ENCODE data around the gene MED25.

Gene MED25

GRCh38 chr19:49833599-49833998 lies 15.5 kb downstream of the MED25 start:
- Histone ChIP-seq H2BK5ac (ENCODE audit: low read depth, low read length, poor library complexity, severe bottlenecking) (no peak overlapping the region), H2BK15ac (ENCODE audit: low read depth, poor library complexity, severe bottlenecking) (no peak overlapping the region), H3K23ac (ENCODE audit: low read length in 2 of 2) (no peak overlapping the region), H3K4me2 (ENCODE audit: low read length, poor library complexity, severe bottlenecking) (no peak overlapping the region), H3K79me1 (replicated peaks; ENCODE audit: low read length, poor library complexity, severe bottlenecking) (peaks cover 57% of the 10 kb centered on the region), H3K14ac (ENCODE audit: low read length in 2 of 2) (no peak overlapping the region), H3K4ac (ENCODE audit: low read depth in 1 of 2, low read length in 2 of 2) (no peak overlapping the region), H3K27me3 (ENCODE audit: control insufficient read depth in 1 of 2, insufficient read depth in 1 of 2, low read length in 2 of 2) (no peaks in the 10 kb centered on the region), H2AFZ (ENCODE audit: low read depth, low read length) (no peak overlapping the region), H3K18ac (ENCODE audit: low read depth in 1 of 2, low read length in 2 of 2) (no peak overlapping the region), H2AK5ac (ENCODE audit: low read length, severe bottlenecking) (no peak overlapping the region), H3K4me1 (ENCODE audit: control insufficient read depth, insufficient read depth, low read depth, low read length) (peaks cover 33% of the 10 kb centered on the region), H2BK120ac (ENCODE audit: low read depth, low read length) (no peak overlapping the region), H4K8ac (ENCODE audit: low read length) (no peak overlapping the region), H3K4me3 (ENCODE audit: insufficient read depth in 1 of 2, low read depth in 1 of 2, low read length in 2 of 2) (no peak overlapping the region), H3K36me3 (ENCODE audit: control insufficient read depth in 1 of 2, insufficient read depth in 2 of 2, low read depth in 1 of 2, low read length in 2 of 2) (peaks cover 94 to 95% of the 10 kb centered on the region in 2 experiments), H2BK12ac (ENCODE audit: low read length in 2 of 2) (no peak overlapping the region), H3K9ac (ENCODE audit: low read length) (no peak overlapping the region), H4K91ac (ENCODE audit: low read length) (no peak overlapping the region), H3K9me3 (ENCODE audit: control insufficient read depth, low read length) (no peaks in the 10 kb centered on the region), H3K27ac (ENCODE audit: low read length, poor library complexity, severe bottlenecking) (no peak overlapping the region)
- 97% methylated on average over 7 of the region's 7 CpGs for WGBS
- no peak for DNase-seq

DNA sequence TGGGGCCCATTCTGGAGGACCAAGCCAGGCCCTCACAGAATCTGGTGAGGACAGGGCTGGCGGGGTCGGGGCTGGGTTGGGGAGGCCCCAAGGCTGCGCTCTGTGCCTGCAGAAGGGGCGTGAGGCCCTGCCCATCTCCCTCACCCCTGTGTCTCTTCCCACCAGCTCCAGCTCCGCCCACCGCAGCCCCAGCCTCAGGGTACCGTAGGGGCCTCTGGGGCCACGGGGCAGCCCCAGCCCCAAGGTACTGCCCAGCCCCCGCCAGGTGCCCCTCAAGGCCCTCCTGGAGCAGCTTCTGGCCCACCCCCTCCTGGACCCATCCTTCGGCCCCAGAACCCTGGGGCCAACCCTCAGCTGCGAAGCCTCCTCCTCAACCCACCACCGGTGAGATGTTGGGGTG lies 17.5 kb downstream of the MED25 start:
- 96% methylated on average over 8 of the region's 12 CpGs for WGBS

GRCh38 chr19:49836176-49837008 lies 18.3 kb downstream of the MED25 start:
- H2BK12ac ChIP-seq (ENCODE audit: low read length in 2 of 2): no peak overlapping the region
- H4K8ac ChIP-seq (ENCODE audit: low read length): no peak overlapping the region
- H3K36me3 ChIP-seq (ENCODE audit: control insufficient read depth in 1 of 2, insufficient read depth in 2 of 2, low read depth in 1 of 2, low read length in 2 of 2): peaks cover 89 to 96% of the 10 kb centered on the region in 2 experiments
- no peak for DNase-seq
- H3K4ac ChIP-seq (ENCODE audit: low read depth in 1 of 2, low read length in 2 of 2): no peak overlapping the region
- H3K27me3 ChIP-seq (ENCODE audit: control insufficient read depth in 1 of 2, insufficient read depth in 1 of 2, low read length in 2 of 2): no peaks in the 10 kb centered on the region
- no peak overlapping the region for H4K91ac ChIP-seq (ENCODE audit: low read length)
- no peak overlapping the region for H2AFZ ChIP-seq (ENCODE audit: low read depth, low read length)
- no peak overlapping the region for H3K9ac ChIP-seq (ENCODE audit: low read length)
- no peak overlapping the region for H3K4me2 ChIP-seq (ENCODE audit: low read length, poor library complexity, severe bottlenecking)
- H2BK120ac ChIP-seq (ENCODE audit: low read depth, low read length): no peak overlapping the region
- H2BK5ac ChIP-seq (ENCODE audit: low read depth, low read length, poor library complexity, severe bottlenecking): no peak overlapping the region
- H2AK5ac ChIP-seq (ENCODE audit: low read length, severe bottlenecking): no peak overlapping the region
- H3K4me3 ChIP-seq (ENCODE audit: insufficient read depth in 1 of 2, low read depth in 1 of 2, low read length in 2 of 2): no peak overlapping the region
- peak overlapping the region; percentile 8 for H3K27ac ChIP-seq (ENCODE audit: low read length, poor library complexity, severe bottlenecking)
- H3K79me1 ChIP-seq (replicated peaks; ENCODE audit: low read length, poor library complexity, severe bottlenecking): peaks cover 40% of the 10 kb centered on the region
- no peak overlapping the region for H3K14ac ChIP-seq (ENCODE audit: low read length in 2 of 2)
- H3K4me1 ChIP-seq (ENCODE audit: control insufficient read depth, insufficient read depth, low read depth, low read length): peaks cover 22% of the 10 kb centered on the region
- no peak overlapping the region for H2BK15ac ChIP-seq (ENCODE audit: low read depth, poor library complexity, severe bottlenecking)
- H3K9me3 ChIP-seq (ENCODE audit: control insufficient read depth, low read length): no peaks in the 10 kb centered on the region
- WGBS: 98% methylated on average over 20 of the region's 20 CpGs
- no peak overlapping the region for H3K23ac ChIP-seq (ENCODE audit: low read length in 2 of 2)
- no peak overlapping the region for H3K18ac ChIP-seq (ENCODE audit: low read depth in 1 of 2, low read length in 2 of 2)

More for the DNA sequence above, 17.5 kb downstream of the MED25 start:
- Histone ChIP-seq H3K79me1 (replicated peaks; ENCODE audit: low read length, poor library complexity, severe bottlenecking) (peaks cover 43% of the 10 kb centered on the region), H2BK12ac (ENCODE audit: low read length in 2 of 2) (no peak overlapping the region), H3K14ac (ENCODE audit: low read length in 2 of 2) (no peak overlapping the region), H2BK120ac (ENCODE audit: low read depth, low read length) (no peak overlapping the region), H3K27me3 (ENCODE audit: control insufficient read depth in 1 of 2, insufficient read depth in 1 of 2, low read length in 2 of 2) (no peaks in the 10 kb centered on the region), H2AFZ (ENCODE audit: low read depth, low read length) (no peak overlapping the region), H2BK5ac (ENCODE audit: low read depth, low read length, poor library complexity, severe bottlenecking) (no peak overlapping the region), H2AK5ac (ENCODE audit: low read length, severe bottlenecking) (no peak overlapping the region), H3K27ac (ENCODE audit: low read length, poor library complexity, severe bottlenecking) (no peak overlapping the region), H2BK15ac (ENCODE audit: low read depth, poor library complexity, severe bottlenecking) (peak overlapping the region; percentile 7), H3K36me3 (ENCODE audit: control insufficient read depth in 1 of 2, insufficient read depth in 2 of 2, low read depth in 1 of 2, low read length in 2 of 2) (peaks cover 92 to 97% of the 10 kb centered on the region in 2 experiments), H3K9ac (ENCODE audit: low read length) (no peak overlapping the region), H3K4me1 (ENCODE audit: control insufficient read depth, insufficient read depth, low read depth, low read length) (peaks cover 28% of the 10 kb centered on the region), H3K23ac (ENCODE audit: low read length in 2 of 2) (no peak overlapping the region), H4K8ac (ENCODE audit: low read length) (no peak overlapping the region), H3K18ac (ENCODE audit: low read depth in 1 of 2, low read length in 2 of 2) (no peak overlapping the region), H3K4ac (ENCODE audit: low read depth in 1 of 2, low read length in 2 of 2) (no peak overlapping the region), H3K4me3 (ENCODE audit: insufficient read depth in 1 of 2, low read depth in 1 of 2, low read length in 2 of 2) (no peak overlapping the region), H4K91ac (ENCODE audit: low read length) (no peak overlapping the region), H3K4me2 (ENCODE audit: low read length, poor library complexity, severe bottlenecking) (no peak overlapping the region), H3K9me3 (ENCODE audit: control insufficient read depth, low read length) (no peaks in the 10 kb centered on the region)
- no peak for DNase-seq

- WGBS: 79% methylated on average over 5 of the region's 5 CpGs
- Histone ChIP-seq H2BK120ac (ENCODE audit: low read depth, low read length) (no peak overlapping the region), H3K9ac (ENCODE audit: low read length) (no peak overlapping the region)
These were observed 18.9 kb downstream of the MED25 start for GRCh38 chr19:49837009-49837310.

More at GRCh38 chr19:49837009-49837310, 18.9 kb downstream of the MED25 start:
- H3K36me3 ChIP-seq (ENCODE audit: control insufficient read depth in 1 of 2, insufficient read depth in 2 of 2, low read depth in 1 of 2, low read length in 2 of 2): peaks cover 83 to 91% of the 10 kb centered on the region in 2 experiments
- H3K79me1 ChIP-seq (replicated peaks; ENCODE audit: low read length, poor library complexity, severe bottlenecking): peaks cover 37% of the 10 kb centered on the region
- H2BK12ac ChIP-seq (ENCODE audit: low read length in 2 of 2): no peak overlapping the region
- H4K91ac ChIP-seq (ENCODE audit: low read length): no peak overlapping the region
- H3K4ac ChIP-seq (ENCODE audit: low read depth in 1 of 2, low read length in 2 of 2): no peak overlapping the region
- no peak overlapping the region for H3K4me3 ChIP-seq (ENCODE audit: insufficient read depth in 1 of 2, low read depth in 1 of 2, low read length in 2 of 2)
- H2BK15ac ChIP-seq (ENCODE audit: low read depth, poor library complexity, severe bottlenecking): no peak overlapping the region
- H3K9me3 ChIP-seq (ENCODE audit: control insufficient read depth, low read length): no peaks in the 10 kb centered on the region
- H3K18ac ChIP-seq (ENCODE audit: low read depth in 1 of 2, low read length in 2 of 2): no peak overlapping the region
- H2BK5ac ChIP-seq (ENCODE audit: low read depth, low read length, poor library complexity, severe bottlenecking): no peak overlapping the region
- DNase-seq: no peak
- H3K14ac ChIP-seq (ENCODE audit: low read length in 2 of 2): no peak overlapping the region
- H3K27me3 ChIP-seq (ENCODE audit: control insufficient read depth in 1 of 2, insufficient read depth in 1 of 2, low read length in 2 of 2): no peaks in the 10 kb centered on the region
- H3K4me1 ChIP-seq (ENCODE audit: control insufficient read depth, insufficient read depth, low read depth, low read length): peaks cover 22% of the 10 kb centered on the region
- H3K27ac ChIP-seq (ENCODE audit: low read length, poor library complexity, severe bottlenecking): peak overlapping the region; percentile 9
- H4K8ac ChIP-seq (ENCODE audit: low read length): no peak overlapping the region
- H3K4me2 ChIP-seq (ENCODE audit: low read length, poor library complexity, severe bottlenecking): no peak overlapping the region
- H3K23ac ChIP-seq (ENCODE audit: low read length in 2 of 2): no peak overlapping the region
- H2AK5ac ChIP-seq (ENCODE audit: low read length, severe bottlenecking): no peak overlapping the region
- no peak overlapping the region for H2AFZ ChIP-seq (ENCODE audit: low read depth, low read length)
